HG03442 (cell line): Measurements from ENCODE around the gene LEFTY2.
"Not testable (repeated sequence)": the region's sequence is repeated elsewhere in the genome, so short reads cannot be mapped to it uniquely, and the experiment has no call there.

Experiments
- ATAC-seq: cut with Tn5 transposase; IDR thresholded peaks from one replicate; pipeline ENCODE4 v1.9.1; 2021; ENCODE audit warnings: mild to moderate bottlenecking, moderate library complexity; ENCODE audit not compliant: unreplicated experiment

The LEFTY2 gene

GRCh38 chr1:225908013-225908640 lies 32.9 kb downstream of the LEFTY2 start:
- no peak for ATAC-seq

- ATAC-seq, result no peak
Observed at GRCh38 chr1:225907341-225907740, 33.7 kb downstream of the LEFTY2 start.

- no peak for ATAC-seq
Observed at GRCh38 chr1:225906467-225906866, 34.6 kb downstream of the LEFTY2 start.

DNA sequence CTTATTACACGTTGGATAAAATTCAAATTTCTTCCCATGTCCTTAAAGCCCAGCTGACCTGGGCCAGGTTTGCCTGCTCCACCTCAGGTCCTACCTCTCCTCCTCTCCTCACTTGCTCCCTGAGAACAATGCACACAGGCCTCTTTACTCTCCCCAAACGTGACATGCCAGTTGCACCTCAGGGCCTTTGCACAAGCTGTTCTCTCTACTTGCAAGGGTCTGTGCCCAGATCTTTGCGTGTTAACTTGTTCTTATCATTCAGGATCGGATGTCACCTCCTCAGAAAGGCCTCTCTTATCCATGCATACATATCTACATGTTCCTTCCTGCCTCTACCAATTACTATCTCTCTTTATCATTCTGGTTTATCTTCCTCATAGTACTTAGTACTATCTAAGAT lies 37.4 kb downstream of the LEFTY2 start:
- no peak for ATAC-seq

GRCh38 chr1:225899044-225899925 lies 41.7 kb downstream of the LEFTY2 start:
- ATAC-seq, result no peak

- ATAC-seq, result no peak
Observed at GRCh38 chr1:225897595-225898514, 43.2 kb downstream of the LEFTY2 start.

DNA sequence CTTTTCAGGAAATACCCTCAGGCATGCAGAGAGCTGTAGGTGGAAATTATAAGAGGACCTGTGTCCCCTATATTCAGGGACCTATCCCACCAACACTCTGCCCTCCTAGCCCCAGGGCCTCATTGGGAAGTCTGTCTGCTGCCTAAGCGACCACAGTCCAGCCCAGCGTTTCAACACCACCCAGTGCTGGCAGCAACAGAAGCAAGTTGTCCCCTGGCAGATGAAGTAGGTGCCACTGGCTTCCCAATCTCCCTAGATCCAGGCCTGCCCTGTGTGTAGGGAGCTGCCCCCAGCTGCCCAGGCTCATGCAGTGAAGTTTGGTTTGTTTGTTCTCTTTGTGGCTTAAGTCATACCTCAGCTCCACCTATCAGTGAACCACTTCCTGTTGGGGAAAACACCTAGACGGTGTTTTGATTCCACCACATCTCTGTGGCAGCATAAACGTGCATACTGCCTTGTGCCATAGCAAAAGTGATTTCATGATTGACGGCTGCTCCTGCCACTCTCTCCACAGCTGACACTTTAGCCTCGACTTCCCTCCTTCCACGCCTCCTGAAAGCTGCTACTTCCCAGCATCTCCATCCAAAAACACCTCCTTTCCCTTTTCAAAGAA lies 44.0 kb downstream of the LEFTY2 start:
- ATAC-seq, result peak; percentile 100

DNA sequence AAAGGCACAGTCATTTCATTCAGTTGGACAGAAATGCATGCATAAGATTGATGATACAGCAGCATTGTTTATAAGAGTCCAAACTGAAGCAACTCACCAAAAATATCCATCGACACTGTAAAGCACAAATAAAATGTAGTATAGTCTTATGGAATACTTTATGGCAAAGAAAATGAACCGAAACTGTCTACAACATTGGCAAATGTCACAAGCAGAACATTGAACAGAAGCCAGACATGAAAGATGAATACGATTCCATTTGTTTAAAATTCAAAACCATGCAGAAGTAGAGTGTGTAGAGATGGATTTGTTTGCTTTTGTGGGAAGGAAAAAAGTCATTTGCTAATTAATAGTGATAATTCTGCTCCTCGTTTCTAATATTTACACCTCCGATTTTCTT lies 44.5 kb downstream of the LEFTY2 start:
- ATAC-seq, result no peak

DNA sequence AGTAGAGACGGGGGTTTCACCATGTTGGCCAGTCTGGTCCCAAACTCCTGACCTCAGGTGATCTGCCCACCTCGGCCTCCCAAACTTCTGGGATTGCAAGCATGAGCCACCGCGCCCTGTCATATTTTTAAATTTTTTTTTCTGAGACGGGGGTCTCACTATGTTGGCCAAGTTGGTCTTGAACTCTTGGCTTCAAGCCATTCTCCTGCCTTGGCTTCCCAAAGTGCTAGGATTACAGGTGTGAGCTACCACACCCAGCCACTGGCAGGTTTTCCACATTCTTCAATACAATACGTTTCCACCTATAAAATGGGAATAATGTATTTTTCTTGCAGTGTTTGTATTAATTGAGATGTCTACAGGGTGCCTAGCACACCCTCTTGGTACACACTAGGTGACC lies 48.7 kb downstream of the LEFTY2 start:
- no peak for ATAC-seq

- no peak for ATAC-seq
Observed at GRCh38 chr1:225891229-225891972, 49.6 kb downstream of the LEFTY2 start.

- ATAC-seq, result no peak
Observed at GRCh38 chr1:225890346-225891228, 50.4 kb downstream of the LEFTY2 start.

- ATAC-seq, result no peak
Observed at GRCh38 chr1:225889743-225890142, 51.3 kb downstream of the LEFTY2 start.

DNA sequence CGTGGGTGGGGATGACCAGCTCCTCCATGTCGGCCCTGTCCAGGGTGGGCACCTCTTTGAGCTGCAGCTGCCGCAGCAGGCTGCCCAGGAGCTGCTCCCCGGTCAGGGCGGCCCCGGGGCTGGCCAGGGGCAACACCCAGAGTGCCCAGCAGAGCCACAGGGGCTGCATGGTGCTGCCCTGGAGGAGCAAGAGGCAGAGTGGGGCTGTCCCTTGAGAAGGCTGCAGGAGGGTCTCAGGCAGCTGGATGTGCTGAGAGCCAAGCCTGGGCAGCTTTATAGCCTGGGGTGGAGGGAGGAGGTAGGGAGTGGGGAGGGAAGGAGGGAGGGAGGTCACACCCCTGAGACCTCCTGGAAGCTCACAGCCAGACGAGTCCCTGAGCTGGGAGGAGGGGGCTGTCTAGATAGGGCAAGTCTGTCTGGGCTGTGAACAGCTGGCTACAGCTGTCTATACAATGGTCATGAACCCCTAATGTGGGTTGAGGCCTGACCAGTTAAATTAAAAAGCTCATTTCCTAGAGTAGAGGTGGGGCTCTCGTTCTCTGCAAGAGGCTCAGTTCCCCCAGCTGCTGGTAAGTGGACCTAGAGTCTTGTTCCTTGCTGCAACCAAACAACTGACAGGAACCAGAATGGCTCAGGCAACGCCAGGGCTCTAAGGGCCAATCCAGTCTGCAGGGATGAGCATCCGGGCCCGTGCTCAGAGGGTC lies 52.0 kb downstream of the LEFTY2 start, which contains the start of gene LEFTY1:
Gene LEFTY1 (minus strand): TSS at position 249 of the 704 bp plus-strand sequence. CDS start 80 bp downstream, at position 169.
- ATAC-seq, result no peak

DNA sequence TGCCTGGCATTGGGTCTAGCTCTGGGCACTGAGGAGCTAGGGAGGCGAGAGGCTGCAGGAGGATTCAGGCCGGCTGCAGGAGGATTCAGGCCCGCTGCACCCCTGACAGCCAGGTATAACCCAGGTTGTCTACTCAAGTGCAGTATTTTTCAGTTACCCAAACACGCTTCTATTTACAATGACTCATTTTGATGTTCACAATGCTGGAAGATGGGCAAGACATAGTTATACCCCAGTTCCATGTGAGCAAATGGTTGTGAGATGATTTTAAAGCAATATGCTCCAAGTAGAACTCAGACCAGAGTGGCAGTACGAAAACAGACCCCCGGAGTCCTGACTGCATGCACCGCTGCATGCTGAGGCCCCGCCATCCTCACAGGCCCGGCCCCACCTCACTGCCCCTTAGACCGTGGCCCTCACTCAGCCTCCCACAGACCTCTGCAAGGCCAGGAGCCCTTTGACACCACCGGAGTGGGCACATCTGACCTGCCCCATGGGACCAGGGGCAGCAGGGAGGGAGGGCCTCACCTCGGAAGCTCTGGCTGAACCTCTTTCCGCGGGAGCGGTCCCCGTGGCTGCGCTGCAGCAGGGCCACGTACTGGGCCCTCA lies 52.6 kb downstream of the LEFTY2 start:
- no peak for ATAC-seq

- not testable (repeated sequence) for ATAC-seq
Observed at GRCh38 chr1:225887554-225888288, 53.3 kb downstream of the LEFTY2 start.

- ATAC-seq, result no peak
Observed at GRCh38 chr1:225887030-225887314, 54.0 kb downstream of the LEFTY2 start.
